GM18951 (cell line): ENCODE measurements around the gene LIPH.

ENCODE experiments used
- POLR2A ChIP-seq: IDR thresholded peaks from 4 replicates; pipeline ENCODE4 v1.6.1; 2011; ENCODE audit warnings: mild to moderate bottlenecking; ENCODE audit not compliant: insufficient read length, insufficient read depth; ENCODE audit errors: extremely low read depth
- in situ Hi-C: fragments of 300-500 bp; cut with MboI; formaldehyde crosslinking; loops from one replicate; pipeline ENCODE4 v1.12.0; 2022; ENCODE audit warnings: low sequenced_read_pairs, mixed read lengths, inconsistent platforms; ENCODE audit not compliant: unreplicated experiment

The LIPH gene

DNA sequence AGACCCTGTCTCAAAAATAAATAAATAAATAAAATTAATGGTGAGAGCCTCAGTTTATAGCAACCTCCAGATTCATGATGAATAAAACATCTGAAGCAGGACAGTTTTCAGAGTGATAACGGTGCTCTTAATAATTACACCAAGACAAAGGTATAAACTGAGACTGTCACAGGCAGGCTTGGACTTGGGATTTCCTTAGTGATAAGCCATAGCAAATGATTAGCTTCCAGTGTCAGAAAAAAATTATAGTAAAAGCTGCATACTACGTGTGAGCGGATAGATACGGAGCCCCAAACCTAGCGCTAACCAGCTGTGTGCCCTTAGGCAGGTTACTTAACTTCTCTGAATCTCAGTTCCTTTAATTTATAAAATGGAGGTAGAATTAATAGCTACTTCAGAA is 21.5 kb downstream of the LIPH start:
- no peak for TF ChIP-seq POLR2A
- in situ Hi-C loops: no loop called here

DNA sequence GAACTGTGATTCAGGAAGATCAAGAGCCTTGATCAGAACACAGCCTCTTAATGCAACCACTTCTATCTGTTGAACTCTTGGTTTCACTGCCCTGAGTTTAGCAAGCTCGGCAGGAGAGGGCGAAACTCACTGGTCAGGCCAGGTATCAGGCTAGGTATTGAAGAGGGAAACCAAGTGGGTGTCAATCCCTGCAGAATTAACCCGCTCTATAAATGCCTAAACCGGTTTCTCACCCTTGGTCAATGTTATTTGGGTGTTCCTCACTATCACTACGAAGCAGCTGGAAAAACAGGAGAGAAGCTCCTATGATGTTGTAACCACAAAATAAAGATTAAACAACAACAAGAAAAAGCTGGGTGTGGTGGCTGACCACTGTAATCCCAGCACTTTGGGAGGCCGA is 23.9 kb downstream of the LIPH start:
- in situ Hi-C loops: no loop called here

DNA sequence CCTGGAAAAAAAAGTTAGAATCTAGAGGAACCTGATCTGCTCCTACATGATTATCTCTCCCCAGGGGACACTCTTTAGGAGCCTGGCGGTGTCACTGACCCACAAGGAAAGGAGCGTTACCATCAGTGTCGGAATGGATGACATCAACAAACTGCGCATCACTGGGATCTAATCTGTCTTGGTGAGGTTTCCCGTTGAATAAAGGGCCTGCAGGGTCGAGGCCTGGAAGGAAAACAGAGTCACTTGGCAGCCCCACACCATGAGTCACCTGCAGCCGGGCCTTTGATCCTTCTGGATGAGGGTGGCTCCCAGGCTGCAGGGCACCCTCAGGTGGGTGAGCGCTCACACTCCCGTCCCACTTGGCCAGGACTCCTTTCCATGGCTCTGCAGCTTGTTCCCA is 25.0 kb downstream of the LIPH start:
- TF ChIP-seq POLR2A: no peak
- in situ Hi-C loops: no loop called here

More for the DNA sequence above, 23.9 kb downstream of the LIPH start:
- TF ChIP-seq POLR2A: no peak

DNA sequence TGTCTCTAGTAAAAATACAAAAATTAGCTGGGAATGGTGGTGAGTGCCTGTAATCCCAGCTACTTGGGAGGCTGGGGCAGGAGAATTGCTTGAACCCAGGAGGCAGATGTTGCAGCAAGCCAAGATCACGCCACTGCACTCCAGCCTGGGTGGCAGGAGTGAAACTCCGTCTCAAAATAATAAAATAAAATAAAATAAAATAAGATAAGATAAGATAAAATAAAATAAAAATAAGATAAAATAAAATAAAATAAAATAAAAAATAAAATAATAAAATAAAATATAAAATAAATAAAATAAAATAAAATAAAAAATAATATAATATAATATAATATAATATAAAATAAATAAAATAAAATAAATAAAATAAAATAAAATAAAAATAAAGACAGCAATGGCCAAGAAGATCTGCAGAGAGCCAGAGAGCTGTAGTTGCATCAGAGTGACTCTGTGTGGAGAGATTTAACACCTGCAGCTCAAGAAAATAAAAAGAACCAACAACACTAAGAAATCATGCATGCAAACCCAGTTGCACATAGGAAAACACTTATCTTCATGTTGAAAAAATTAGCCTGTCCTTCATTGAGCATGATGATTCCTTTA is 25.9 kb downstream of the LIPH start:
- in situ Hi-C loops: no loop called here
- no peak for TF ChIP-seq POLR2A

DNA sequence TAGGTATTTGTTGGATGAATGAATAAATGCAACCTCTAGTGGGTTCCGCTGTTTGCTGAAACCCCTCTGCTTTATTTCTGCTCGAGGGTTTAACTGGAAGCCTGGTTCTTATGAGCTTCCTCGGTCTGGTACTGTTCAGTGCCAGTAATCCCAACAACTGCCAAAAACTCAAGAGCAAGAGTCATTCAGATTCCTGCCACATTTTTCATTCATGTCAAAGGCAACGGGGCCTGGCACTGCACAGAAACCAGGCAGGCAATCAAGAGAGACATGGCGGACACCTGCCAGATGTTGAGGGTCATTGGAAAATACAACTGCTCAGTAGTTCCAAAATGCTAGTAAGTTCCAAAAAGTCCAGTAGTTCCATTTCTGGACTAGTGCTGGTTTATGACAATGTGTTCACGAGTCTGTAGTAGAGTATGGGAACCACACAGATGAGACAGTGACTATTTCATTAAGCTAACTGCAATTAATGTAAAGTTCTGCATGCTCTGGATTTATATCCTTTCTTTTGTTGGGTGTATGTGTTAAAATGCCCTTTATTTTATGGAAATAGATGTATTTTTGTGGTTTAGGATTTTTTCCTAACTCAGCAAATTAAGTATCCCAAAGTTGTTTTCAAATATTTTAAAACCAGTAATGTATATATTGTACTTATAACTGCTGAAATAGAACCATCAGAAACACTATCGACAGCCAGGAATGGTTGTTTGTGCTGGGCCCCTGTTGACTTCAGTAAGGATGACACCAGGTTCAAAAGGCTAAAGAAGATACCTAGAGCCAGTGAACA is 30.8 kb downstream of the LIPH start:
- in situ Hi-C loops: no loop called here

DNA sequence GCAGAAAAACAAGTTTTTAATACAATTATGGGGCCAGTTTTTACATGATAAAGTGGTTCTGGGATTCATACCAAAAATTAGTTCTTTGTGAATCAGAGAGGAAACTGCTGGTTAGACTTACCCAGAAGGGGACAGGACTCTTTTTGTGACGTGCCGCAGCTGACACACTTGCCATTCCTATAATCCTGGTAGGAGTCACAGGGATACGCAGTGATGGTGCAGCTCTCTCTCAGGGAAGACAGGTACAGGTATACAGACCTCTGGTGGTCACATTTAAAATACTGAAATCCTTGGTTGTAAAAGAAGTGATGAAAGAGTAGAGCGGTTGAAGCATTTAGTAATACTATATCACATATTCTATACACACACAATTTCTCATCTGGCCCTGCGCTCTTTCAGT is 33.4 kb downstream of the LIPH start:
- in situ Hi-C loops: no loop called here
- no peak for TF ChIP-seq POLR2A

More for the DNA sequence above, 30.8 kb downstream of the LIPH start:
- no peak for TF ChIP-seq POLR2A

DNA sequence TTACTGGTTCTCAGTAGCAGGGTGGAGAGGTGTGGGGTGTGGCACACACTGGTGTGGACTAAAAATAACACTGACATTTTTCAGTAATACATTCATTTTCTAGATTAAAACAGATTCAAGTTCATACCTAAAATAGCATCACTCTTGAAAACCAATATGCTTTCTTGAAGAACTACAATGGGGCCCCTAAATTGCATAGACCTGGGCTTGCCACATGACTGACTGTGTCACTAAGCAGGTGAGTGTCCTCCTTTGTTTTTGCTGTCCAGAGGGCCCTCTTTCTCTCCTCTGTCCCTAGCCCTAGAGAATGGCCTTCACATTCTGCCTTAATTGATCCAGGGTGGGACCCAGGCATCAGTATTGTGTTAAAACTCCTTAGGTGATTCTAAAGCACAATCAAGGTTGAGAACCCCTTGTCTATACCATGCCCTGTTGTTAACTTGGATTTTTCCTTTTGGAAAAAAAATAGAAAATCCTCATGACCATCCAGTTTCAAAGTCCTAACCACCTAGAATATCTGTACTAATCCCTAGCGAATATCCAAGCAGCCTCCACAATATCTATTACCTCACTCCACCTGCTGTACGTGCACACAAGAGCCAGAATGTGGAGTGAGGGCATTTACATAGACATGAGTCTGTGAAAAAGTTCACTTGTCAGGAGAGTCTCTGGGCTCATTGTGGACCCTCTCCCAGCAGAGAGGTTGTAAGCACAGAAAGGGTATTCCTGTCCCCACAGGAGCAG is 34.8 kb downstream of the LIPH start:
- TF ChIP-seq POLR2A: no peak
- in situ Hi-C loops: no loop called here

DNA sequence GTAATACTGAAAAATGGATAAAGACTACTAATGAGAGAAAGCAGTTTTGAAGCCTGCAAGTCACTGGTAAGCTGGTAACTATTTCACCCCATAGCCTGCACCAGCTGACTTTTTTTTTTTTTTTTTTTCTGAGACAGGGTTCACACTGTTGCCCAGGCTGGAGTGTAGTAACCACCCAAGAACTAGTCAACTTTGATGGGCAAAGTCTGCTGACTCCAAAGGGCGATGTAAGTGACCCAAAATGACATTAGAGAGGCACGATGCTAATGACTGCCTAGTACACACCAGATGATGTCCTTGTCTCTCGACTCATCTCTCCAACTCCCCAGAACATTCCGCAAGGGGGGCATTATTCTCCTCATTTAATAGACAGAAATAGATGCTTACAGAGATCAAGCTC is 40.7 kb downstream of the LIPH start:
- TF ChIP-seq POLR2A: no peak
- in situ Hi-C loops: no loop called here

DNA sequence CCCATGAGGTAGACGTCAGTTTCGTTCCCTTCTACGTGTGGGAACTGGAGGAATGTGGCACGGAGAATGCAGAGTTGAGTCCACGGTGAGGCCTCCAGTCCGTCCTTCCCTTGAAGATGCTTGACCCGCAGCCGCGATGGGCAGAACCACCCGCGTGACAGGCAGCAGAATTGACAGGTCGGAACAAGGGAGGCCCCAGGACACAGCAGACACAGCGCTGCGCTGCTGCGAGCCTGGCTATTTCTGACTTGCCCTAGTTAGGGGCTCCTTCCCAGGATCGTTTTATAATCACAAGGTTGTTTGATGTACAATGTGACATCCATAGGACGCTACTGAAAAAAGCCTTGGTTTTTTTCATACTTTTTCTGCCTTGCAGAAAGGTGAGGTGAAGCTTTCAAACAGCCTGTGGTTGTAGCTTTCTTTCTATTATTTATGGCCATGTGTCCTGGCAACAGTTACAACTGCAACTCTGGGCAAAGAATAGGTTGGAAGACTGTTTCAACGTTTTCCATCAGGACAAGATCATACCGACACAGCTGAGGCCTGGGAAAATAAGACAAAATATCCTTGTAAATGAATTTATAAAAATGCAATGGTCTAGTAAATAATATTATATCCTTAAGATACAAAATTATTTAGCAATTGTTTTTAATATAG is 43.9 kb downstream of the LIPH start:
- TF ChIP-seq POLR2A: no peak
- in situ Hi-C loops: no loop called here

DNA sequence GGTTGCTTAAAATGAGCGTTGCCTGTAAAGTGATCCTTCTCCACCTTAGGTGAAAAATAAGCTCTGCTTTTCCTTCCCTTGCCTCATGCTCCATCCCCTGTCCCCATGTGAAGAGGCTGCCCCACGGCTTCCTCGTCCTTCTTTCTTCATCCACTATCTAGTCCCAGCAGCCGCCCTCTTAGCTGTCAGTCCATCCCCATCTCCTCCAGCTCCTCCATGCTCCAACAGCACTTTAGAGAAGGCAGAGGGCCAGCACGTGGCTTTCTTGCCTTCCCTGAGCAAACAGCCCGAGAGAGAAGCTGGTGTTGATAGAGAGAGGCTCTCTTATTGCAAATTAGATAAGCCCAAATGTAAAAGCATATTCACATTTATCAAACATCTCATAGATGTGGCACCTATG is 44.5 kb downstream of the LIPH start:
- in situ Hi-C loops: no loop called here
- TF ChIP-seq POLR2A: no peak

DNA sequence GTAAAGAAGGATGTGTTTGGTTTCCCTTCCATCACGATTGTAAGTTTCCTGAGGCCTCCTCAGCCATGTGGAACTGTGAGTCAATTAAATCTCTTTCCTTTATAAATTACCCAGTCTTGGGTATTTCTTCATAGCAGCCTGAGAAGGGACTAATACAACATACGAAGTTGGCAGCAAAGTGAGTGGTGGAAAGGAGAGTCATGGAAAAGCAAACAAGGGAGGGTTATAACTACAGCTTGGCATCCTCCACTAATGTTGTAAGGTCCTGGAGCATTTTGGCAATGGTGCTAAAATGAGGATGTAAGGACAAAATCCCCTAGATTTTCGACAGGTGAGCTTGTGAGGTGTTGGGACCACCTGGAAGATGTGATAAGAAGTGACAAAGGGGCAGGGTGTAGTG is 47.8 kb downstream of the LIPH start:
- in situ Hi-C loops: no loop called here
- TF ChIP-seq POLR2A: no peak

DNA sequence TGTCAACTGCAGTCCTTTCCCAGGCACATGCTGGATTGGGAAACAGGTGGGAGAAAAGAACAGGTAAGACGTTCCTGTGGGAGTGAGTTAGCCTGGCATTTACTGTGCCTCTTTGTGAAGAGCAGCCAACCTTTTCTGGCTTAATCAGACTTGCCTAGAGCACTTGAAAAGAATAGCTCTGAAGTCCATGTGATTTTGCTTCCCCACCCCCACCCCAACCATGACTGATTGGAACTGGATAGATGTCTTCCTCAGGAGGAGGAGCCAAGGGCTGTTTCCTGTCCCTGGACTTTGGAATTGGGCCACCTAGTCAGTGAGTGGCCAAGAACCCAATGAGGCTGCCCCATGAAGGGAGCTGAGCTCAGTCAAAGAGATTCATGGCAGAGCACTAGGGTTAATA is 48.9 kb downstream of the LIPH start:
- in situ Hi-C loops: no loop called here
- no peak for TF ChIP-seq POLR2A

DNA sequence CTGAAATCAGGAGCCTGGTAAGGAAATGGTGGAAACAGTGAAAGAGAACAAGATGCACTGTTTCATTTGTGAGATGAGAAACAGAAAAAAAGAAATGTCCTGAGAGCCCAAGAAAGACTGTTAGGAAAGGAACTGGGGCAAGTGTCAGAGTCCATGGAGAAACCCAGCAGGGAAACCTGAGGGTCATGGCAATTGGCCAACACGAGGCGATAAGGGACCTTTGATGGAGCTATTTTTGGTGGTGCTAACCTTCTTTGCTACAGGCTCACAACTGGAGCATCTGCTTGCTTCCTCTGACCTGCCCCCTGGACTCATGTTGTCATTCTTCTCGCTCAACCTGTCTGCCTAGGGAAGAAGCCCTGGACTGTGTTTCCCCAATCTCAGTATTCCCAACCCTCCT is 49.4 kb downstream of the LIPH start:
- TF ChIP-seq POLR2A: no peak
- in situ Hi-C loops: no loop called here
